PFSK-1 (cell line): ENCODE results near the gene SLC24A3.

Experiments used
- FOXP2 ChIP-seq: optimal IDR thresholded peaks from 2 replicates; pipeline ENCODE3; 2011; ENCODE audit warnings: borderline replicate concordance, control low read depth, inconsistent platforms; ENCODE audit not compliant: insufficient read depth; ENCODE audit errors: extremely low read length, extremely low read depth
- POLR2AphosphoS5 ChIP-seq: IDR thresholded peaks from 2 replicates; pipeline ENCODE4 v1.6.1; 2012; ENCODE audit warnings: low read depth, mild to moderate bottlenecking, control low read depth, low read length, moderate library complexity
- REST ChIP-seq, 2 experiments: IDR thresholded peaks; 2 replicates each; pipeline versions ENCODE4 v1.6.1 to v1.8.0; 2011 to 2012; ENCODE audit warnings: low read depth in 2 of 2, low read length in 2 of 2, control low read depth in 1 of 2, inconsistent platforms in 1 of 2, mild to moderate bottlenecking in 1 of 2, moderate library complexity in 1 of 2; ENCODE audit not compliant: insufficient read depth in 1 of 2
- SIN3A ChIP-seq: IDR thresholded peaks from 2 replicates; pipeline ENCODE4 v1.6.1; 2012; ENCODE audit warnings: mild to moderate bottlenecking, low read length, moderate library complexity, borderline replicate concordance; ENCODE audit not compliant: insufficient read depth
- TAF1 ChIP-seq: IDR thresholded peaks from 2 replicates; pipeline ENCODE4 v1.6.1; 2012; ENCODE audit warnings: low read length, control low read depth, borderline replicate concordance; ENCODE audit not compliant: insufficient read depth

Gene SLC24A3

GRCh38 chr20:19401096-19401495 is 188.7 kb downstream of the SLC24A3 start:
- TF ChIP-seq TAF1 (no peak), POLR2AphosphoS5 (no peak), SIN3A (no peak), REST (IDR thresholded peaks at IDR 0.05; ENCODE audit: insufficient read depth in 1 of 2, low read depth in 2 of 2, low read length in 2 of 2) (no peak), FOXP2 (no peak)

- TF ChIP-seq TAF1: no peak
- no peak for TF ChIP-seq SIN3A
- no peak for TF ChIP-seq REST (IDR thresholded peaks at IDR 0.05; ENCODE audit: insufficient read depth in 1 of 2, low read depth in 2 of 2, low read length in 2 of 2)
- TF ChIP-seq POLR2AphosphoS5: no peak
- TF ChIP-seq FOXP2: no peak
These were observed 191.1 kb downstream of the SLC24A3 start for GRCh38 chr20:19403549-19403948.

- TF ChIP-seq POLR2AphosphoS5 (no peak), FOXP2 (no peak), REST (IDR thresholded peaks at IDR 0.05; ENCODE audit: insufficient read depth in 1 of 2, low read depth in 2 of 2, low read length in 2 of 2) (no peak), SIN3A (no peak), TAF1 (no peak)
These were observed 192.4 kb downstream of the SLC24A3 start for GRCh38 chr20:19404826-19405225.

- TF ChIP-seq POLR2AphosphoS5 (no peak), FOXP2 (no peak), SIN3A (no peak), REST (IDR thresholded peaks at IDR 0.05; ENCODE audit: insufficient read depth in 1 of 2, low read depth in 2 of 2, low read length in 2 of 2) (no peak), TAF1 (no peak)
These were observed 193.5 kb downstream of the SLC24A3 start for GRCh38 chr20:19405958-19406357.

- no peak for TF ChIP-seq POLR2AphosphoS5
- no peak for TF ChIP-seq REST (IDR thresholded peaks at IDR 0.05; ENCODE audit: insufficient read depth in 1 of 2, low read depth in 2 of 2, low read length in 2 of 2)
- TF ChIP-seq SIN3A: no peak
- TF ChIP-seq FOXP2: no peak
- no peak for TF ChIP-seq TAF1
These were observed 193.9 kb downstream of the SLC24A3 start for GRCh38 chr20:19406381-19406780.
